Activated naive CD8-positive, alpha-beta T cell treated with anti-CD3 and anti-CD28 coated beads, Interleukin-2, amount 50 U/mL, for 24 hours (primary cell): Measurements from ENCODE around the gene ANKRD13A.
"Not testable (repeated sequence)": the region's sequence is repeated elsewhere in the genome, so short reads cannot be mapped to it uniquely, and the experiment has no call there.

Experiments used
- ATAC-seq: fragments of 150-1000 bp; cut with Tn5 transposase; one replicate; pipeline ENCODE4 v1.10.0; 2021
- DNase-seq: peaks from one replicate; pipeline ENCODE4 v3.0.0; 2021
- H3K27ac Mint-ChIP-seq: one replicate; pipeline ENCODE4 v1.8.0; 2021; ENCODE audit warnings: mild to moderate bottlenecking, mixed read lengths
- H3K27me3 Mint-ChIP-seq: one replicate; pipeline ENCODE4 v1.8.0; 2021; ENCODE audit warnings: mixed read lengths
- H3K36me3 Mint-ChIP-seq: one replicate; pipeline ENCODE4 v1.8.0; 2021; ENCODE audit warnings: low read depth, mixed read lengths
- H3K4me1 Mint-ChIP-seq: one replicate; pipeline ENCODE4 v1.8.0; 2021; ENCODE audit warnings: mixed read lengths
- H3K4me3 Mint-ChIP-seq: one replicate; pipeline ENCODE4 v1.8.0; 2021; ENCODE audit warnings: mild to moderate bottlenecking, moderate library complexity, mixed read lengths
- H3K9me3 Mint-ChIP-seq: one replicate; pipeline ENCODE4 v1.8.0; 2021; ENCODE audit warnings: mixed read lengths

The ANKRD13A gene

GRCh38 chr12:110084314-110085015, 85.2 kb downstream of the ANKRD13A start:
- Mint-ChIP-seq H3K27ac (no peak overlapping the region), H3K27me3 (peaks cover 2% of the 10 kb centered on the region), H3K4me3 (no peak overlapping the region), H3K9me3 (peaks cover 5% of the 10 kb centered on the region), H3K36me3 (peaks cover 3% of the 10 kb centered on the region), H3K4me1 (peaks cover 16% of the 10 kb centered on the region)
- ATAC-seq: no peak
- DNase-seq: no peak

GRCh38 chr12:110088216-110088615, 89.0 kb downstream of the ANKRD13A start:
- not testable (repeated sequence) for H3K36me3 Mint-ChIP-seq, H3K27ac Mint-ChIP-seq, H3K9me3 Mint-ChIP-seq, H3K4me3 Mint-ChIP-seq, ATAC-seq, DNase-seq, H3K27me3 Mint-ChIP-seq, H3K4me1 Mint-ChIP-seq

GRCh38 chr12:110088936-110089335, 89.7 kb downstream of the ANKRD13A start:
- Mint-ChIP-seq H3K9me3 (no peaks in the 10 kb centered on the region), H3K27me3 (peaks cover 2% of the 10 kb centered on the region), H3K27ac (no peak overlapping the region), H3K4me1 (no peaks in the 10 kb centered on the region), H3K36me3 (no peaks in the 10 kb centered on the region), H3K4me3 (no peak overlapping the region)
- DNase-seq (no peak), ATAC-seq (no peak)
